ENCODE data around the gene ATP1B2. TPM values are rescaled to one million over a fixed set of nuclear protein-coding genes. Genes with fewer than 3 reads are reported as not detected.

Gene ATP1B2
- total and polyA plus RNA-seq, 9 of the 15 experiments (the other 6 are each of a cell fraction or from before 2014, with no cell fraction given), result 0.23 to 6.0 (median 0.99) TPM

GRCh38 chr17:7687072-7687907 is 36.6 kb downstream of the ATP1B2 start, which contains the start of gene TP53 (continued):
- TF ChIP-seq CHD7 (IDR thresholded peaks at IDR 0.05; ENCODE audit: low read depth, low read length), result no peak
- no peak for TF ChIP-seq HDAC3 (IDR thresholded peaks at IDR 0.05; ENCODE audit: borderline replicate concordance, partially characterized antibody)
- no peak for TF ChIP-seq ZNF79 (CRISPR knock-in tag; IDR thresholded peaks at IDR 0.05; ENCODE audit: low read depth)
- peak; percentile 58 for TF ChIP-seq RBM22 (IDR thresholded peaks at IDR 0.05; ENCODE audit: low read depth, low read length, poor library complexity, severe bottlenecking)
- no peak for TF ChIP-seq KAT2B (IDR thresholded peaks at IDR 0.05; ENCODE audit: low read depth, low read length)
- TF ChIP-seq NEUROD1 (IDR thresholded peaks at IDR 0.05; ENCODE audit: borderline replicate concordance, low read depth, low read length, partially characterized antibody), result peak; percentile 10
- TF ChIP-seq POLR2G (IDR thresholded peaks at IDR 0.05; ENCODE audit: low read depth, low read length), result peak; percentile 92
- no peak for TF ChIP-seq ELF1 (tag; IDR thresholded peaks at IDR 0.05)
- TF ChIP-seq THRB (CRISPR knock-in tag; conservative IDR thresholded peaks at IDR 0.05), result no peak
- TF ChIP-seq KDM1A (IDR thresholded peaks at IDR 0.05), result no peak
- TF ChIP-seq RB1 (IDR thresholded peaks at IDR 0.05; ENCODE audit: low read depth), result peak; percentile 52; the same call in 1 of the 2 replicates
- 0 out of 2 replicates have a peak, but pooled peaks have one; percentile 12 for TF ChIP-seq HDAC2 (IDR thresholded peaks at IDR 0.05)
